NCI-H1436 (cell line): ENCODE measurements around the gene DIS3L2.

ENCODE experiments used
- DNase-seq: peaks from one replicate; lab custom pipeline; 2025; lab: John Stamatoyannopoulos, UW

Gene DIS3L2

GRCh38 chr2:231955758-231956472 is 5.6 kb upstream of the DIS3L2 start:
- no peak for DNase-seq

- no peak for DNase-seq
Observed at GRCh38 chr2:231957913-231958763, 3.4 kb upstream of the DIS3L2 start.

- DNase-seq: no peak
Observed at GRCh38 chr2:231960810-231961348, 634 bp upstream of the DIS3L2 start.

GRCh38 chr2:231965102-231965501 is 3.6 kb downstream of the DIS3L2 start:
- peak; percentile 16 for DNase-seq

GRCh38 chr2:231966886-231967285 is 5.4 kb downstream of the DIS3L2 start:
- DNase-seq: no peak

GRCh38 chr2:231968820-231969219 is 7.3 kb downstream of the DIS3L2 start:
- no peak for DNase-seq

GRCh38 chr2:231970461-231970860 is 8.9 kb downstream of the DIS3L2 start:
- no peak for DNase-seq

- no peak for DNase-seq
Observed at GRCh38 chr2:231975001-231975400, 13.5 kb downstream of the DIS3L2 start.

- no peak for DNase-seq
Observed at GRCh38 chr2:231977430-231977829, 15.9 kb downstream of the DIS3L2 start.

- no peak for DNase-seq
Observed at GRCh38 chr2:231984992-231985391, 23.5 kb downstream of the DIS3L2 start.

GRCh38 chr2:231985823-231986261 is 24.3 kb downstream of the DIS3L2 start:
- DNase-seq: no peak

GRCh38 chr2:231987124-231987727 is 25.7 kb downstream of the DIS3L2 start:
- no peak for DNase-seq

- no peak for DNase-seq
Observed at GRCh38 chr2:231988179-231988866, 26.8 kb downstream of the DIS3L2 start.

- no peak for DNase-seq
Observed at GRCh38 chr2:231991664-231992063, 30.2 kb downstream of the DIS3L2 start.

GRCh38 chr2:231992888-231993287 is 31.4 kb downstream of the DIS3L2 start:
- no peak for DNase-seq

GRCh38 chr2:231996797-231997540 is 35.5 kb downstream of the DIS3L2 start:
- DNase-seq: no peak

GRCh38 chr2:231998046-231998445 is 36.5 kb downstream of the DIS3L2 start:
- DNase-seq: no peak

- no peak for DNase-seq
Observed at GRCh38 chr2:232000439-232000838, 38.9 kb downstream of the DIS3L2 start.

- DNase-seq: no peak
Observed at GRCh38 chr2:232001073-232001472, 39.6 kb downstream of the DIS3L2 start.

GRCh38 chr2:232006253-232006652 is 44.7 kb downstream of the DIS3L2 start:
- DNase-seq: no peak
